GM19043 (cell line): ENCODE results near the gene CEP43.
A peak's percentile ranks its signal among the peaks of the same experiment; 100 is the strongest.

ENCODE experiments used
- ATAC-seq: cut with Tn5 transposase; IDR thresholded peaks from one replicate; pipeline ENCODE4 v1.9.1; 2021; ENCODE audit warnings: low read depth; ENCODE audit not compliant: unreplicated experiment

Gene CEP43, protein sequence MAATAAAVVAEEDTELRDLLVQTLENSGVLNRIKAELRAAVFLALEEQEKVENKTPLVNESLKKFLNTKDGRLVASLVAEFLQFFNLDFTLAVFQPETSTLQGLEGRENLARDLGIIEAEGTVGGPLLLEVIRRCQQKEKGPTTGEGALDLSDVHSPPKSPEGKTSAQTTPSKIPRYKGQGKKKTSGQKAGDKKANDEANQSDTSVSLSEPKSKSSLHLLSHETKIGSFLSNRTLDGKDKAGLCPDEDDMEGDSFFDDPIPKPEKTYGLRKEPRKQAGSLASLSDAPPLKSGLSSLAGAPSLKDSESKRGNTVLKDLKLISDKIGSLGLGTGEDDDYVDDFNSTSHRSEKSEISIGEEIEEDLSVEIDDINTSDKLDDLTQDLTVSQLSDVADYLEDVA

DNA sequence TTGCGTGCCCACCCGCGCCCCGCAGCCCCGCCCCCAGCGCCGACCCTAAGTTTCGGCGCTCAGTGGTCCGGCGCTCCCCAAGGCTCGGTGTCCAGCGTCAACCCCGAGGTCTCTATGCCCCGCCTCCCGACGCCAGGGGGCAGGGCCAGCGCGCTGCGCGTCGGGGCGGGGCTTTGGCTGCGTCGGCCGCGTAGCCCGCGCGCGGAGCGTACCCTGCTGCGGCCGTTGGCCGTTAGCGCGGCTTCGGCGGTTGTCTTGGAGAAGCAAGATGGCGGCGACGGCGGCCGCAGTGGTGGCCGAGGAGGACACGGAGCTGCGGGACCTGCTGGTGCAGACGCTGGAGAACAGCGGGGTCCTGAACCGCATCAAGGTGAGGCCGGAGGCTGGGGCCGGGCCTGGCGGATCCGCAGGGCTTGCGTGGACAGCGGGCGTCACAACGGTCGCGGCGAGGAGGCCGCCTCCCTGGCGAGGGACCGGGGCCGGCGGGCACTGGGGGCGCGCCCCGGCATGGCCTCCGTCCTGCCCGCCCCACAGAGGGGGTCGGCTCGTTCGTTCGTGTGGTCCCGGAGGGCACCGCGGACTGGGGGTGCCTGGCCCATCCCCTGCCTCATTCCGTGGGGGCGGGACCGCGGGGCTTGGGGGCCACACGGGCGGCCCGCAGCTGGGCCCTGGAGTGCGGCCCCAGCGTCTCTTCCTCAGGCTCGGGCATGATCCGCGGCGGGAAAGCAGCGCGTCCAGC, at the start of gene CEP43:
Gene CEP43, plus strand, starts transcription at position 253 of the 739 bp plus-strand sequence. Its CDS starts 16 bp downstream, at position 269.
- peak; percentile 94 for ATAC-seq

DNA sequence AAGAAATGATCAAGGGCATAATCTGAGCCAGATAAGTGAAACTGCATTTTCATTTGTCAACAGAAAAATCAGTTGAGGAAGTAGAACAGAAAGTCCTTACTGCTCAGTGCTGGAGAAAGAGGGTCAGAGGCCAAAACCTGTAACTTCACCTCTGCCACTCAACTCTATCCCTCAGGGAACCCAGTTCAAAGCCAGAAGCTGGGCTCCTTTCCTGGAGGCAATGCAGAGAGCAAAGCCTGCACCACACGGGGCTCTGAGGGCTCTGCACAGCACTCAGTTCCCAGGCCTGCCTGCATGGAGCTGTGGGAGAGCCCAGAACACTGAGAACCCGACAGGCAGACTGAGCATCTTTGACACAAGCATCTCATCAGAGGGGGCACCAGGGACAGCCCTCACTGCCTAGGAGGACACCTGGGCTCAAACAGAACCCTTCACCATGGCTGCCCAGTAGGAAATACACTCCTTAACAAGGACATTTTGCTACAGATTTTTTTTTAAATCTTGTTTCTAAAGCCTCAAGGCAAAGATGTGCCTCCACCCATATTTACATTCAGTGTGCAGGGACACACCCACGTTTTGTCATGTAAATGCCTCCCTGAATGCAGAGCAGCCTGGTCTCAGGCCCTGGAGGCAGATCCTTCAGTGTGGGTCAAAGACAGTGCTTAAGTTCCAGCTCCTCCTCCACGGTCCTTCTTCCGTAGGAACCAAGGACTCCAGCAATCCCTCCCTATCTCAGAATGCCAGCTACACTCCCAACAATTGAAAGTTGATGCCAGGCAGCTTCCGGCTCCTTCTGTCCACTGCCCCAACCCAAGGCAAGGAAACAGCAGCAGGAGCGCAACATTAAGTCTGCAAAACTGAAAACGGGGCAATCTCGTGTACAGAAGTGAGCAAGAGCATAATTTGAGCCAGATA, 49.4 kb upstream of the CEP43 start:
- ATAC-seq: no peak

DNA sequence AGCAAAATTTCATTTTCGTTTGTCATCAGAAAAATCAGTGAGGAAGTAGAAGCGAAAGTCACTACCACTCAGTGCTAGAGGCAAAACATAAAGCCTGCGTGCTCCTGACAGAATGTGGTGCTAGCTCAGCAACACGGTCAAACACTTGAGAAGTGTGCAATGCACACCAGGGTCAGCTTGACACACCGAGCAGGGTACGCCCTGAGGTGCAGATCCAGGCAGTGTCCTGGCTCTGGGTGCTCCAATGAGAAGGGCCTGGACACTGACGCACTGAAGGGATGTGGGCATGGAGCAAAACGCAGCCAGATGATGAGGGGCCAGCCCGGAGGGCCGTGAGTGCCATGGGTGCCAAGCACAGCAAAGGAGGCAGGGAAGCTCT, 48.8 kb upstream of the CEP43 start:
- peak; percentile 38 for ATAC-seq

DNA sequence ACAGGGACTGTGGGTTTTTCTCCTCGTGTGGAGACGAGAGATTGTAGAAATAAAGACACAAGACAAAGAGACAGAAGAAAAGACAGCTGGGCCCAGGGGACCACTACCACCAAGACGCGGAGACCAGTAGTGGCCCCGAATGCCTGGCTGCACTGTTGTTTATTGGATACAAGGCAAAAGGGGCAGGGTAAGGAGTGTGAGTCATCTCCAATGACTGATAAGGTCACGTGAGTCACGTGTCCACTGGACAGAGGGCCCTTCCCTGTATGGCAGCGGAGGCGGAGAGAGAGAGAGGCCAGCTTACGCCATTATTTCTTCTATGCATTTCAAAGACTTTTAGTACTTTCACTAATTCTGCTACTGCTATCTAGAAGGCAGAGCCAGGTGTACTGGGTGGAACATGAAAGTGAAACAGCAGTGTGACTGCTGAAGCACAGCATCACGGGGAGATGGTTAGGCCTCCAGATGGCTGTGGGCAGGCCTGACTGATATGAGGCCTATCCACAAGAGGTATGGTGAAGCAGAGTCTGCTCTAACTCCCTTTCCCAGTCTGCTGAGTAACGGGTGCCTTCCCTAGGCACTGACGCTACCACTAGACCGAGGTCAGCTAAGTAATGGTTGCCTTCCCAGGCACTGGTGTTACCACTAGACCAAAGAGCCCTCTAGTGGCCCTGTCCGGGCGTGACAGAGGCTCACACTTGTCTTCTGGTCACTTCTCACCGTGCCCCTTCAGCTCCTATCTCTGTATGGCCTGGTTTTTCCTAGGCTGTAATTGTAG, 48.1 kb upstream of the CEP43 start:
- peak; percentile 87 for ATAC-seq

DNA sequence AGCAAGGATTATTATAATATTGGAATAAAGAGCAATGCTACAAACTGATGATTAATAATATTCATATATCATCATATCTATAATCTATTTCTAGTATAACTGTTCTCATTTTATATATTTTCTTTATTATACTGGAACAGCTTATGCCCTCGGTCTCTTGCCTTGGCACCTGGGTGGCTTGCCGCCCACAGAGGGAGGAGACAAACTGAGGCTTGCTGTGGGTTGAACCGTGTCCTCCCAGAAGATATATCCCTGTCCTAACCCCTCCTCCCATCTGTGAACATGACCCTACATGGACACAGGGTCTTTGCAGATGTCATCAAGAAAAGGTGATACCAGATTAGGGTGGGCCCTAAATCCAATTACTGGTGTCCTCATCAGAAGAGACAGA, 47.5 kb upstream of the CEP43 start:
- ATAC-seq: no peak

DNA sequence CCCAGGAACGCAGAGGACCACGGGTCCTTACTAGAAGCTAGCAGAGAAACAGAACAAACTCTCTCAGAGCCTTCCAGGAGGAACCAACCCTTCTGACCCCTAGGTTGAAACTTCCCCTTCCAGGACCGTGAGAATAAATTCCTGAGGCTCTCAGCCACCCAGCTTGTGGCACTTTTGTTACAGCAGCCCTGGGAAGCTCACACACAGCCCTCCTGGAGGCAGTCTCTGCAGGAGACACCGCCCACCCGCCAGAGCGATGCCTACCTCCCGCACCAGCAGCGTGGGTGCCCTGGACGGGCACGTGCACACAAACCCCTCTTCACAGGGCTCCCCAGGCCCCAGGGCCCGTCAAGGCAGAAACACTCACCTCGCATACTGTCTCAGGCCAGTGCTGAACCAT, 47.1 kb upstream of the CEP43 start:
- ATAC-seq: no peak

DNA sequence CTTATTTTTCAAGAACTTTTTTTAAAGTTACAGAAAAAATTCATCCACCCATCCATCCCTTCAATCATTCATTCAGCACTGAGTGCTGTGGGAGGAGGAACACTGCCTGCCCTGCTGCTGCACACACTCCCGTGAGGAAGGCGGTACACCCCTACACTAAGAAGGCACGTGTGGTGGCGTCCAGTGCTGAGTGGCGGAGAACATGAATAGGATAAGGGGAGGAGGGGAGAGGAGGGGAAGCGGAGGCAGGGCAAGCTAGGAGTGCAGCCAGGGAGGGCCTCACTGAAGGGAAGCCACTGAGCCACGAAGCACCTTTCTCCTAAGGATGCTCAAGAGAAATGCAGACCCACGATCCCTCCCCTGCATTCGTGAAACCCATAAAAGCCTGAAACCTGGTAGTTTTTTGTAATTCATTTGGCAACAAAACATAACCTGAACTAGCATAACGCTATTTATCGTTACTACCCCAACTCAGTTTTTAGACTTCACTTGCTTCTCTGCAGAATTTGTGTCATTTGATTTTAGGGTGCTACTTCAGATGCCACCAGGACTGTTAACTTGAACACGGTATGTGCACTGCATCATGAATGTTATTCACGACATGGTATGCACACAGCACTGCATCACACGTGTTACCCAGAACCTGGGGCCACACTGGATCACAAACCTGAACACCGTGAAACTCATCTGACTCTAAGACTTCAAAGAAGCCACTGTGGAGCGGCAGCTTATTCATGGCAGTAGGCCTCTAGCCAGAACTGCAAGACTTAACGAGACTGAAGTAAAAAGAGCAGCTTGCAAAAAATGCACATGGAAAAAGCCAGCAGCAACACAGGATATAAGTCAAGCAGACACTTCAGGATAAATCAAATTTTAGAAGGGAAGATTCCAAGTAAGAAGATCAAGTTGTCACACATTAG, 46.4 kb upstream of the CEP43 start:
- ATAC-seq: no peak

DNA sequence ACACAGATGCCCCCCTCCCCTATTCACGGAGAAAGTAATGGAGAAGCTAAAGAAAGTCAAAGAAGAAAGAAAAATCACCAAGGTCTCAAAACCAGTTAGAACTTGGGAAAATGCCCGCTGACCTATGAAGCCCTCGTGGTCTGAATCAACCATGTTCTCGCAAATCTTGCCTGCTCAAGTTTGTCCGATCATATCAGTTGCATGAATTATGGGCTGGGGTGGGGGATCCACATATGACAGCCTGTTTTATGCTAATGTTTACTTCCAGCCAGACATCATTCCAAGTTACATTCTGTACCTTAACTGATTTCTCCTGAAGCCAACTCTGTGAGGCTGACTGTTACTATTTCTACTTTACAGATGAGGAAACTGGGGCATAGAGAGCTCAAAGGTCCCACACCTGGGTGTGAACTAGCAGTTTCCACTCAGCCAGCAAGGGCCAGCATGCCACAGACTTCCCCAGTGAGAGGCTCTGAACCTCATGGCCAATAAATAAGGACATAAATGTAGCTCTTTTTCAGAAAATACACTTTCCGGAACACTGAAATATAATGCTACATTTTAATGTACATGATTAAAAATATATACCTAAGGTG, 45.0 kb upstream of the CEP43 start:
- no peak for ATAC-seq

DNA sequence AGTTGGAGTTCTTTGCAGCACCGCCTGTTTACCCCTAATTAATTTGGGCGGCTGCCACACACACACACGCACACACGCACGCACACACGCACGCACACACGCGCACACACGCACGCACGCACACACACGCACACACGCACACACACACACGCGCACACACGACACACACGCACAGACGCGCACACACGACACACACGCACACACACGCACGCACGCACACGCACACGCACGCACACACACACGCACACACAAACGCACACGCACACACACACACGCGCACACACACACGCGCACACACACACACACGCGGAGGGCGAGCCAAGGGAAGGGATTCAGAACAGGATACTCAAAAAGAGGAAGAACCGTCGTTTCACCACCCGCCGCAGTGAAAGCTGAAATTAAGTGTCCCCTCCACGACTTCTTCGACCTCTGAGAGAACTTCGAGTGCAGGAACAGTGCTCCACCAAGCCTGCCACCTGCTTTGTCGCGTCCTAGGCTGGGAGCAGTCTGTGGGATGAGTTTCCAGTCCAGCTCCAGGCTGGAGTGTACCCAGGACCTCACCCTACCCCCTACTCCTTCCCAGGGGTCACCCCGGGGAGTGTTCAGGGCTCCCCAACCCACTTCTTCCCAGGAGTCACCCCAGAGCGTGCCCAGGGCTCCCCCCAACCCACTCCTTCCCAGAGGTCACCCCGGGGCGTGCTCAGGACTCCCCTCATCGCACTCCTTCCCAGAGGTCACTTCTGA, 43.9 kb upstream of the CEP43 start:
- no peak for ATAC-seq

DNA sequence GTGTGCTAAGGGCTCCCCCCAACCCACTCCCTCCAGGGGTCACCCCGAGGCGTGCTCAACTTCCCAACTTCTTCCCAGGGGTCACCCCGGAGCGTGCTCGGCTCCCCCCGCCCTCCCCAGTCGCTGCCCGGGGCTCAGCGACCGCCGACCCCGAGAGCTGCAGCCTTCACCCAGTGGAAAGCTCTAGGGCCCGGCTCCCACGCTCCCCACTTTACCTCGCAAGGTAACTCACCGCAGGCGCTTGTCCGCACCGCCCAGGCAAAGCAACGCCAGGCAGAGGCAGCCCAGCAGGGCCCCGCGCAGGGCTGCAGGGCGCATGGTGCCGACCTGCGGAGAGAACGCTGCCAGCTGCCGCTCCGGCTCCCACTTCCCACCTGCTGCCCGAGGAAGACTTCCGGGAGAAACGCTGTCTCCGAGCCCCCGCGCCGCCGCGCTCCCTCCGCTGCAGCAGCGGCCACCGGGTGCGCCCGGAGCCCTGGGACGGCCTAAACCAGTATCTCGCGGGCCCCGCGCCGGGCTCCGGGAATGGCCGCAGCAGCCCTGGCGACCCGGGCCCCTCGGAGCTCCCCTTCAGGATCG, 43.2 kb upstream of the CEP43 start:
- no peak for ATAC-seq

DNA sequence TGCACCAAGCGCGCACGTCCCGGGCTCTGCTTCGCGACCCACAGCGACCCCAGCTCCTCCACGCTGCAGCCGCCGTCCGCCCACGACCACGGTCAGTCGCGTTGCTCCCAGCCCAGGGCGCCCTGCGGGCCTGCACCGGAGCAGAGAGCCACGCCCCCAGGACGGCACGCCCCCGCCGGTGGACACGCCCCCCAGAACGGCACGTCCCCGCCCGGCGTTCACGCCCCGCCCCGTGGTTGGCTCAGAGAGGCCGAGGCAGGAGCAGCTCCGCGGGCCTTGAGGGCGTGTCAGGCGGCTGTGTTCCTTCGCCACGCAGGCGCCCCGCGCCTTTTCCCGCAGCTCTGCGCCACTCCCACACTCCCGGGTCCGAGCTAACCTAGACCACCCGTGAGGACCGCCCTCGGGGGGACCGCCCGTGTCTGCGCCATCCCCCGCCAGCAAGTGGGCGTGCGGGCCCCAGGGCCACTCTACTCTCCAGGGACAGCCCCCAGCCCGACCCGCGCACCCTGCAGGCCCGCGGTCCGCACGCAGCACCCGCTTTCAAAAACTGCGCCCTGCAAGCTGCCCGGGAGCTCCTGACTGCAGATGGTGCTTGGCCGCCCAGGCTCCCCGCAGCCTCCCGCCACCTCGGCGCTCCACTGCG, 42.6 kb upstream of the CEP43 start, which contains the start of gene RNASET2:
Gene RNASET2, minus strand, starts transcription at position 107 of the 643 bp plus-strand sequence. CDS start 368 bp downstream, outside the sequence.
- peak; percentile 53 for ATAC-seq

DNA sequence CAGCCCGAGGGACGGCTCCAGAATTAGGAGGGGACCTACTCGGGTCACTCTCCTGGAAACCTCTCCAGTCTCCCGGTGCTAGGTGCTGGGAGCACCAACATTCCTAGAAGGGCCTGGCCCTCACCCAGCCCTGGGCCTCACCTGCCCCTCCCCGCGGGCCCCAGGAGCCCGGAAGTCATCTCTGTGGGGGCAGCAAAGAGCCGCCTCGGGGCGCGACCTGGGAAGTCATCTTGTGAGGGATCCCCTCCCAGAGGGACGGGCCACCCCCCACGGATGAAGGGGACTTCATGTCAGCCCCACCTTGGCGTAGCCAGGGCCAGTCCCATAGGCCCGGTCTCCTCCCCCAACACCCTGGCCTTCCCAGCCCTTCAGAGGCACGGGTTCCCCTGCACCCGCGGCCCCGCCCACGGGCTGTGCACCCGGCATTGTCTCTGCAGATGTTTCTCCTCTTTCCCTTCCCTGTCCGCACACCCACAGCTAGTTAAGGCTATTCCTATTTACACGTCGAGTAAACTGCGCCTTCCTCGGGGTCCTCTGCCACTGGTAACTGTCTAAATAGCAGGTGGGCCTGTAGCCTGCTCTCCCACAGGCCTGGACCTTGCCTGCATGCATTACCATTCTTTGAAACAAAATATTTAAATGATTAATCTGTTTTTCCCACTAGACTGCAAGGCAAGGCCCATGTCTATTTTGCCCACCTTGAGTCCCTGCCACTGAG, 42.0 kb upstream of the CEP43 start:
- ATAC-seq: peak; percentile 42

DNA sequence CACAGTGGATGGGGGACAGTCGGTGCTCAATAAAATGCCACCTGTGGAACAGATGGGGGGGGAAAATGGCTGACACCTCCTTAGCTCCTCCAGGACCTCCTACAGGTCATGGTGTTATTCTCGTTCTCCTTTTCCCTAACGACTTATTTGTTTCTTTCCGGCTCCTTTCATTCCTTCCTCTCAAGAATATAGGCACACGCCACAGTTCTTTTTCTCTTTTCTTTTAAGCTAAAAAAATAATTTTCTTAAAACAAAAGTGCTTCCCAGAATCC, 41.5 kb upstream of the CEP43 start:
- no peak for ATAC-seq

DNA sequence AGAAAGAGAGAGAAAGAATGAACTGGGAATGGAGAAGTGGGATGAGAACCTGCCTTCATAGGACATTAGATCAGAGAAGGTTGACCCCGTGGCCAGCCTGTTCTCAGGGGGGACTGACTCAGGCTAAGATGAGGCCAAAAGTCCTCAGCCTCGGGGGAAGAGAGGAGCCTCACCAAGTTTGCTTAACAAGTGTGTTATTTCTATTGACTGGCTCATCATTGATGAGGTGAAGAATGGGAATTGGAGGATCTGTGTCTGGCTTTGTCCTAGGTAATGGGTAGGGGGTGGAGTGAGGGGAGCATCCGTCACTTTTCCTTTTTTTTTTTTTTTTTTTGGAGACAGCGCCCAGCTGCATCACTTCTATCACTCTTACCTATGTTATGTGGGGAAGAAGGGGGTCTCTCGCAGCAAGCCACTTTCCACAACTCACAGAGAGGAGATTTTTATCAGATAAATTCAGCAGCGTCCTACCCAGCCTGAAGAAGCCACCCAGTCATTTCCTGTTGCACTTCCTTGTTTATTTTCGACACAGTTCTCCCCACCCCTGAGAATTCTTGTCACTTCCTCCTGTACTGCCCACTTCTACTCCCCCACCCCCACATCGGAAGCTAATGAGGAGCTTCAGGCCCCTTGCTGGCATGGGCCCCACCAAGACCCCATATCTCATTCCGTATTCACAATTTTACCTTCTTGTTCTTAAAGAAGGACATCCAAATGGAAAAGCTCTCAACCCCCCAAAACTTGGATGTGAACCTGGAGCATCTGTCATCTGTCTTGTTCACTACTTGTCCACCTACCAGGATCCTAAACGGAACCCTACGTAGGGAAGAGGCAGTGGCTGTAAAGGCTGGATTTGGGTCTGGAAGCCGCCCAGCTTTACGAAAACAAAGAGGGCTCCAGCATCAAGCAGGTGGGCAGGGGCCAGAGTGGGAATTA, 40.0 kb upstream of the CEP43 start:
- ATAC-seq: no peak

DNA sequence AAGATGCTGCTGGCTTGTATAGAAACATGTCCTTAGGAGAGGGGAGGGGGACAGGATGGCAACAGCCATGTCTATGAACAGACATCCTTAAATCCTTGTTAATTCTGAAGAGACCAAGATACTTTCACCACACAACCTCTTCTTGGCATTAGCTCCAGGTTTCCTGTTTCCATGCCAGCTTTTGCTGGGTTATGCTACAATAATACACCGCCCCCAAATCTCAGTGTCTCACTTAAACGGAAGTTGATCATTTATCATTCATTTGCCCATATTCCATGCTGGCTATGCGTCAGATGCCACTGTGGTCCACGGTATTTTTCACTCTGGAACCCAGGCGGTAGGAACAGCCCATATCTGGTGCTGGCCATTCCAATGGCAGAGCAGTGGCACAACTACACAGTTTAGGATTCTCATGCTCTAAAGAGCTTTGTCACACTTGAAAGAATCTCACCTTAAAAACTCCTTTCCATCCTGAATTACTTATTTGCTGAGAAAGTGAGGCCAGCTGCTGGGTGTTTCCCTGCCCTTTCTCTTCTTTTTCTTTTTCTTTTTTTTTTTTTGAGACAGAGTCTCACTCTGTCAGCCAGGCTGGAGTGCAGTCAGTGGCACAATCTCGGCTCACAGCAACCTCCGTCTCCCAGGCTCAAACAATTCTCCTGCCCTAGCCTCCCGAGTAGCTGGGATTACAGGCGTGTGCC, 39.1 kb upstream of the CEP43 start:
- no peak for ATAC-seq
